ENCODE measurements around the gene LILRB3.
"Not testable (repeated sequence)": the region's sequence is repeated elsewhere in the genome, so short reads cannot be mapped to it uniquely, and the experiment has no call there.

Gene LILRB3

GRCh38 chr19:54222474-54223276 is at the start of gene LILRB3:
LILRB3 (minus strand) TSS chr19:54223007; CDS start chr19:54222976, 31 bp downstream.
- not testable (repeated sequence) for DNase-seq

GRCh38 chr19:54272181-54272580 is 49.4 kb upstream of the LILRB3 start:
- not testable (repeated sequence) for DNase-seq

- not testable (repeated sequence) for DNase-seq
These were observed 48.8 kb upstream of the LILRB3 start for GRCh38 chr19:54271587-54271986.

GRCh38 chr19:54271106-54271505 is 48.3 kb upstream of the LILRB3 start:
- no peak for DNase-seq

- no peak for DNase-seq
These were observed 46.1 kb upstream of the LILRB3 start for GRCh38 chr19:54268936-54269335.

- DNase-seq = peak; percentile 81
These were observed 43.3 kb upstream of the LILRB3 start for GRCh38 chr19:54266133-54266532.

- no peak for DNase-seq
These were observed 39.7 kb upstream of the LILRB3 start for GRCh38 chr19:54262470-54262869.

GRCh38 chr19:54262066-54262465 is 39.3 kb upstream of the LILRB3 start:
- no peak for DNase-seq

- DNase-seq = no peak
These were observed 34.3 kb upstream of the LILRB3 start, which contains the start of gene LILRB5 for GRCh38 chr19:54257116-54257480. LILRB5 (minus strand) TSS chr19:54257273; CDS start chr19:54257193, 80 bp downstream.

GRCh38 chr19:54256250-54257115 is 33.7 kb upstream of the LILRB3 start:
- DNase-seq = no peak

GRCh38 chr19:54255105-54255775 is 32.4 kb upstream of the LILRB3 start:
- no peak for DNase-seq

- no peak for DNase-seq
These were observed 31.5 kb upstream of the LILRB3 start for GRCh38 chr19:54254195-54254906.

GRCh38 chr19:54253331-54254194 is 30.8 kb upstream of the LILRB3 start:
- no peak for DNase-seq

GRCh38 chr19:54252845-54253244 is 30.0 kb upstream of the LILRB3 start:
- no peak for DNase-seq

- no peak for DNase-seq
These were observed 29.4 kb upstream of the LILRB3 start for GRCh38 chr19:54252243-54252642.

GRCh38 chr19:54248016-54248601 is 25.3 kb upstream of the LILRB3 start:
- no peak for DNase-seq

GRCh38 chr19:54247106-54247930 is 24.5 kb upstream of the LILRB3 start:
- no peak for DNase-seq

- no peak for DNase-seq
These were observed 23.1 kb upstream of the LILRB3 start for GRCh38 chr19:54245936-54246335.

- DNase-seq = not testable (repeated sequence)
These were observed 21.0 kb upstream of the LILRB3 start for GRCh38 chr19:54243809-54244208.

GRCh38 chr19:54242646-54243045 is 19.8 kb upstream of the LILRB3 start, which contains the start of gene LILRA6:
LILRA6 (minus strand) TSS chr19:54242790.
- DNase-seq = not testable (repeated sequence)
